Astrocyte (in vitro differentiated cells and primary cell): ENCODE data around the gene BRF1. TPM values are rescaled to one million over a fixed set of nuclear protein-coding genes. Genes with fewer than 3 reads are reported as not detected.

Experiments used
- DNase-seq: peaks from one replicate; pipeline ENCODE4 v3.0.0-alpha.2; 2010; ENCODE audit warnings: low read depth
- FAIRE-seq: peaks from 2 replicates; lab custom pipeline; 2011; peaks lifted over from hg19 to GRCh38; lab: Jason Lieb, UNC
- H2AFZ ChIP-seq: 2 replicates; pipeline ENCODE4 v1.6.0; 2012; ENCODE audit warnings: low read depth, low read length, inconsistent platforms
- H3K27ac ChIP-seq: 2 replicates; pipeline ENCODE4 v1.5.1; 2011; ENCODE audit warnings: low read depth, low read length, inconsistent platforms
- H3K27me3 ChIP-seq: 2 replicates; pipeline ENCODE4 v1.6.0; 2011; ENCODE audit warnings: low read length, inconsistent platforms; ENCODE audit not compliant: insufficient read depth
- H3K36me3 ChIP-seq: 2 replicates; pipeline ENCODE4 v1.5.1; 2011; ENCODE audit warnings: low read length, inconsistent platforms; ENCODE audit not compliant: insufficient read depth
- H3K4me1 ChIP-seq: 2 replicates; pipeline ENCODE4 v1.5.1; 2011; ENCODE audit warnings: low read length, inconsistent platforms; ENCODE audit not compliant: insufficient read depth
- H3K4me2 ChIP-seq: 2 replicates; pipeline ENCODE4 v1.6.0; 2012; ENCODE audit warnings: low read length, inconsistent platforms
- H3K4me3 ChIP-seq: 2 replicates; pipeline ENCODE4 v1.5.1; 2011; ENCODE audit warnings: low read depth, mild to moderate bottlenecking, low read length, inconsistent platforms; ENCODE audit not compliant: insufficient read depth
- H3K79me2 ChIP-seq: 2 replicates; pipeline ENCODE4 v1.6.0; 2012; ENCODE audit warnings: mild to moderate bottlenecking, low read length, inconsistent platforms; ENCODE audit not compliant: insufficient read depth
- H3K9ac ChIP-seq: 2 replicates; pipeline ENCODE4 v1.6.0; 2012; ENCODE audit warnings: mild to moderate bottlenecking, low read length, inconsistent platforms
- H3K9me3 ChIP-seq: 2 replicates; pipeline ENCODE4 v1.5.1; 2012; ENCODE audit warnings: low read depth, mild to moderate bottlenecking, low read length, inconsistent platforms; ENCODE audit not compliant: insufficient read depth
- H4K20me1 ChIP-seq: 2 replicates; pipeline ENCODE4 v1.6.0; 2012; ENCODE audit warnings: low read length, inconsistent platforms; ENCODE audit not compliant: insufficient read depth
- H3K27ac Mint-ChIP-seq: one replicate; pipeline ENCODE4 v1.8.0; 2021; ENCODE audit warnings: mild to moderate bottlenecking, mixed read lengths; ENCODE audit not compliant: unreplicated experiment
- H3K27me3 Mint-ChIP-seq: one replicate; pipeline ENCODE4 v1.8.0; 2021; ENCODE audit warnings: low read depth, mixed read lengths; ENCODE audit not compliant: unreplicated experiment
- H3K36me3 Mint-ChIP-seq: one replicate; pipeline ENCODE4 v1.8.0; 2021; ENCODE audit warnings: low read depth, mixed read lengths; ENCODE audit not compliant: unreplicated experiment
- H3K4me1 Mint-ChIP-seq: one replicate; pipeline ENCODE4 v1.8.0; 2021; ENCODE audit warnings: low read depth, mixed read lengths; ENCODE audit not compliant: unreplicated experiment
- H3K4me3 Mint-ChIP-seq: one replicate; pipeline ENCODE4 v1.8.0; 2021; ENCODE audit warnings: mild to moderate bottlenecking, moderate library complexity, mixed read lengths; ENCODE audit not compliant: unreplicated experiment
- H3K9me3 Mint-ChIP-seq: one replicate; pipeline ENCODE4 v1.8.0; 2021; ENCODE audit warnings: mild to moderate bottlenecking, mixed read lengths; ENCODE audit not compliant: unreplicated experiment
- CTCF ChIP-seq: IDR thresholded peaks from 2 replicates; pipeline ENCODE4 v1.5.1; 2011; ENCODE audit warnings: low read depth, mild to moderate bottlenecking, inconsistent platforms, low read length, moderate library complexity; ENCODE audit not compliant: insufficient read depth
- EZH2 ChIP-seq: IDR thresholded peaks from 2 replicates; pipeline ENCODE4 v1.6.1; 2012; ENCODE audit warnings: mild to moderate bottlenecking, low read length, inconsistent platforms; ENCODE audit not compliant: insufficient read depth
- total RNA-seq: library from RNA; stranded (reverse); gene quantifications from 2 replicates; pipeline ENCODE4 v1.2.1, GENCODE V29; 2021

BRF1 gene
- total RNA-seq, 1 donor from 2014 or later, result 20.5 TPM

GRCh38 chr14:105337966-105338741 is 37.4 kb upstream of the BRF1 start:
- TF ChIP-seq EZH2, result no peak
- TF ChIP-seq CTCF, result no peak
- no peaks in the 10 kb centered on the region for H3K36me3 Mint-ChIP-seq
- no peak overlapping the region for H2AFZ ChIP-seq

GRCh38 chr14:105337433-105337832 is 36.6 kb upstream of the BRF1 start:
- DNase-seq, result no peak

More at GRCh38 chr14:105337966-105338741, 37.4 kb upstream of the BRF1 start:
- FAIRE-seq (no peak), DNase-seq (no peak)
- Histone ChIP-seq H3K4me2 (no peak overlapping the region), H3K9ac (no peak overlapping the region), H4K20me1 (peaks cover 88% of the 10 kb centered on the region), H3K9me3 (no peaks in the 10 kb centered on the region), H3K36me3 (no peaks in the 10 kb centered on the region), H3K79me2 (peaks cover 56% of the 10 kb centered on the region), H3K27ac (no peak overlapping the region), H3K4me3 (no peak overlapping the region), H3K4me1 (peaks cover 6% of the 10 kb centered on the region), H3K27me3 (no peaks in the 10 kb centered on the region)
- no peaks in the 10 kb centered on the region for H3K27me3 Mint-ChIP-seq
- peaks cover 16% of the 10 kb centered on the region for H3K4me1 Mint-ChIP-seq
- no peak overlapping the region for H3K4me3 Mint-ChIP-seq
- H3K9me3 Mint-ChIP-seq, result no peaks in the 10 kb centered on the region
- no peak overlapping the region for H3K27ac Mint-ChIP-seq

More at GRCh38 chr14:105337433-105337832, 36.6 kb upstream of the BRF1 start:
- Histone ChIP-seq H3K27ac (no peak overlapping the region), H3K4me2 (no peak overlapping the region), H3K79me2 (peaks cover 60% of the 10 kb centered on the region), H3K4me1 (peaks cover 6% of the 10 kb centered on the region), H3K9ac (no peak overlapping the region), H3K9me3 (no peaks in the 10 kb centered on the region), H3K27me3 (no peaks in the 10 kb centered on the region), H3K4me3 (no peak overlapping the region), H3K36me3 (no peaks in the 10 kb centered on the region), H4K20me1 (peaks cover 92% of the 10 kb centered on the region), H2AFZ (no peak overlapping the region)
- no peak overlapping the region for H3K4me3 Mint-ChIP-seq
- H3K36me3 Mint-ChIP-seq, result no peaks in the 10 kb centered on the region
- no peaks in the 10 kb centered on the region for H3K27me3 Mint-ChIP-seq
- H3K4me1 Mint-ChIP-seq, result peaks cover 13% of the 10 kb centered on the region
- no peak for FAIRE-seq
- TF ChIP-seq EZH2 (no peak), CTCF (no peak)
- H3K9me3 Mint-ChIP-seq, result no peaks in the 10 kb centered on the region
- no peak overlapping the region for H3K27ac Mint-ChIP-seq
